Body of pancreas (tissue), 4 donors: Measurements from ENCODE around the gene ST6GALNAC3. TPM values are rescaled to one million over a fixed set of nuclear protein-coding genes. Genes with fewer than 3 reads are reported as not detected.

Experiments used
- ATAC-seq: fragments of 150-250 bp; one replicate; pipeline ENCODE4 v1.9.1; 2016
- DNase-seq, 4 donors: peaks; one replicate each; pipeline ENCODE4 v3.0.0-alpha.2; 2019
- H3K27ac ChIP-seq, 4 donors: fragments of 200-600 bp; sonication (generic); 1 replicate in 3 of 4; 2 replicates in 1 of 4; pipeline versions ENCODE4 v1.5.1 to v1.6.1; 2016 to 2019; ENCODE audit warnings: mild to moderate bottlenecking in 1 of 4, mixed read lengths in 1 of 4, moderate library complexity in 1 of 4
- H3K27me3 ChIP-seq, 2 donors: fragments of 200-600 bp; sonication (generic); one replicate each; pipeline ENCODE4 v1.6.0; 2016; ENCODE audit warnings: mild to moderate bottlenecking in 1 of 2
- H3K36me3 ChIP-seq, 2 donors: fragments of 200-600 bp; sonication (generic); replicated peaks in 1 of 2; 2 replicates each; pipeline ENCODE4 v1.5.1; 2016; ENCODE audit warnings: low read depth in 2 of 2; ENCODE audit not compliant: insufficient read depth in 1 of 2
- H3K4me1 ChIP-seq: fragments of 200-600 bp; sonication (generic); one replicate; pipeline ENCODE4 v1.6.0; 2016
- H3K4me3 ChIP-seq, 2 donors: fragments of 200-600 bp; sonication (generic); 1 replicate in 1 of 2; 2 replicates in 1 of 2; pipeline ENCODE4 v1.5.1; 2016 to 2019
- H3K9me3 ChIP-seq, 3 donors: fragments of 200-600 bp; sonication (generic); 1 replicate in 2 of 3; 2 replicates in 1 of 3; pipeline ENCODE4 v1.5.1; 2016
- POLR2A ChIP-seq, 3 donors: fragments of 450-650 bp; IDR thresholded peaks; one replicate each; pipeline ENCODE4 v1.6.1; 2016; ENCODE audit warnings: antibody characterized with exemption in 3 of 3, mild to moderate bottlenecking in 2 of 3
- WGBS, 2 donors: methylation state at CpG; one replicate each; pipeline ENCODE4 v1.1.5; 2017; 5-methylcytosine and 5-hydroxymethylcytosine counted together
- intact Hi-C: fragments of 100-400 bp; cut with DNase I; formaldehyde crosslinking; loops from one replicate; pipeline ENCODE4 v1.15.1; 2023
- total RNA-seq, 2 donors: library from RNA; depleted of rRNA; stranded (reverse); fragments of >200 nt; gene quantifications; one replicate each; pipeline ENCODE4 v1.1.0, GENCODE V29; 2016
- TF ChIP-seq, protein P1 (sequence below), 7 experiments: fragments of 450-650 bp in 4 of 7; fragments of 200-600 bp in 3 of 7; sonication (generic) in 3 of 7; IDR thresholded peaks; one replicate each; pipeline ENCODE4 v1.5.1; 2016 to 2019; ENCODE audit warnings: antibody characterized with exemption in 7 of 7

ST6GALNAC3 gene
- total RNA-seq, 2 donors from 2014 or later: 1.3 to 2.3 TPM

DNA sequence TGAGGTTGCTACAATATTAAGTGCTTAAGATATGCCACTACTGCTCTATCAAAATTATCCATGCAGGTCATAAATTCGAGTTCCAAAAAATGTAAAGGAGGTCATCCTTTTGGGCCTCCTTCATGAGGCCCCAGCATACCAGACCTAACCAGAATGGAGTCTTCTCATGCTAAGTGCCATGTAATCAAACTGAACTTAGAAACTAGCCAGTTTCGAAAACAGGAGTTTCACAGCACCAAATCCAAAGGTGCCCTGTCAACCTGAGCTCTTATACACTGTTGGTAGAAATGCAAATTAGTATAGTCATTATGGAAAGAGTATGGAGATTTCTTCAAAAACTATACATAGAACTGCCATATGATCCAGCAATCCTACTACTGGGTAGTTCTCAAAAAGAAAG, 320.5 kb downstream of the ST6GALNAC3 start:
- intact Hi-C loops: no loop called here
- Histone ChIP-seq H3K4me3 (no peak overlapping the region), H3K27me3 (no peaks in the 10 kb centered on the region), H3K27ac (no peak overlapping the region), H3K36me3 (no peaks in the 10 kb centered on the region), H3K9me3 (no peaks in the 10 kb centered on the region), H3K4me1 (no peaks in the 10 kb centered on the region)
- no peak for DNase-seq
- no peak for TF ChIP-seq POLR2A (IDR thresholded peaks at IDR 0.05)
- TF ChIP-seq, protein P1, sequence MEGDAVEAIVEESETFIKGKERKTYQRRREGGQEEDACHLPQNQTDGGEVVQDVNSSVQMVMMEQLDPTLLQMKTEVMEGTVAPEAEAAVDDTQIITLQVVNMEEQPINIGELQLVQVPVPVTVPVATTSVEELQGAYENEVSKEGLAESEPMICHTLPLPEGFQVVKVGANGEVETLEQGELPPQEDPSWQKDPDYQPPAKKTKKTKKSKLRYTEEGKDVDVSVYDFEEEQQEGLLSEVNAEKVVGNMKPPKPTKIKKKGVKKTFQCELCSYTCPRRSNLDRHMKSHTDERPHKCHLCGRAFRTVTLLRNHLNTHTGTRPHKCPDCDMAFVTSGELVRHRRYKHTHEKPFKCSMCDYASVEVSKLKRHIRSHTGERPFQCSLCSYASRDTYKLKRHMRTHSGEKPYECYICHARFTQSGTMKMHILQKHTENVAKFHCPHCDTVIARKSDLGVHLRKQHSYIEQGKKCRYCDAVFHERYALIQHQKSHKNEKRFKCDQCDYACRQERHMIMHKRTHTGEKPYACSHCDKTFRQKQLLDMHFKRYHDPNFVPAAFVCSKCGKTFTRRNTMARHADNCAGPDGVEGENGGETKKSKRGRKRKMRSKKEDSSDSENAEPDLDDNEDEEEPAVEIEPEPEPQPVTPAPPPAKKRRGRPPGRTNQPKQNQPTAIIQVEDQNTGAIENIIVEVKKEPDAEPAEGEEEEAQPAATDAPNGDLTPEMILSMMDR (IDR thresholded peaks at IDR 0.05): no peak
- ATAC-seq: no peak
- WGBS, 2 donors: 60 to 65% methylated on average over 2 of the region's 2 CpGs

DNA sequence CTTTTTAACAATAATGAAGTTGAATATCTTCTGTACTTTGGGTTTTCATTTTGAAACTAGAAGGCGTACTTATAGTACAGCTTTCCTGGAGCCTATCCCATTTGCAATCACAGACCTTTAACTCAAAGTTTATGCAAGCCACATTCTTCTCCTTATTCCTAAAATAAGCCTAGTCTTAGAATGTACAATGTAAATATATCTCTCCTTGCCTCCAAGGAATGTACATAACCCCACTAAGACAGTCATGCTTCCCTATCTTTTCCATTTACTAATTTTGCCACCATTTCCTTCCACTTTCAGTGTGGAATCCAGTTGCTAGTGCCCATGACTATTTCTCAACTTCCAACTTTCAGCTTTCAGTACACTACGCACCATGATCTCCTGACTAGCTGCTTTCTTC, 327.6 kb downstream of the ST6GALNAC3 start:
- H3K27ac ChIP-seq: no peak overlapping the region
- H3K4me1 ChIP-seq: no peaks in the 10 kb centered on the region
- H3K9me3 ChIP-seq: no peaks in the 10 kb centered on the region
- TF ChIP-seq, protein P1 (IDR thresholded peaks at IDR 0.05): no peak
- no peak for TF ChIP-seq POLR2A (IDR thresholded peaks at IDR 0.05)
- H3K4me3 ChIP-seq: no peak overlapping the region
- no peak for ATAC-seq
- DNase-seq: no peak
- H3K36me3 ChIP-seq: no peaks in the 10 kb centered on the region
- 90% methylated on average over 2 of the region's 2 CpGs for WGBS, 2 donors
- no peaks in the 10 kb centered on the region for H3K27me3 ChIP-seq
- intact Hi-C loops: no loop called here

DNA sequence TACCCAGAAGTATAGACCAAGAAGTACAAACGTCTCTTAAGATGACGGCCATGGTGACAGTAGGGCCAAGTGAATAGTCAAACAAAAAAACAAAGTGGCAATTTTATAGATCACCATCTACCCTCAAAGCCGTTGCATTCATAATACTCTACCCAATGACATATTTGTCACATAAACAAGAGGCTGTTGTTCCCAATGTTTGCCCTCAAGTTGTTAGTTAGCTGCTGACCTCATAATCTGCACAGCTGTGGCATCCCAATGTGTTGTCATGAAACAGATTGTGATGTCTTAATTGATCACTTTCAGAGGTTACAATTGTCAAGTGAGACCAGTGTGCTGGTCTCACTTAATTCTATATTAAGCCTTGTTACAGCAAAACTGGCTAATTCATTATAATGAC, 333.8 kb downstream of the ST6GALNAC3 start:
- Histone ChIP-seq H3K27ac (no peak overlapping the region), H3K4me1 (no peaks in the 10 kb centered on the region), H3K27me3 (no peaks in the 10 kb centered on the region), H3K36me3 (no peaks in the 10 kb centered on the region), H3K4me3 (no peak overlapping the region), H3K9me3 (no peaks in the 10 kb centered on the region)
- no peak for TF ChIP-seq POLR2A (IDR thresholded peaks at IDR 0.05)
- 63 to 70% methylated on average over 3 of the region's 3 CpGs for WGBS, 2 donors
- DNase-seq: no peak
- intact Hi-C loops: no loop called here
- ATAC-seq: no peak

DNA sequence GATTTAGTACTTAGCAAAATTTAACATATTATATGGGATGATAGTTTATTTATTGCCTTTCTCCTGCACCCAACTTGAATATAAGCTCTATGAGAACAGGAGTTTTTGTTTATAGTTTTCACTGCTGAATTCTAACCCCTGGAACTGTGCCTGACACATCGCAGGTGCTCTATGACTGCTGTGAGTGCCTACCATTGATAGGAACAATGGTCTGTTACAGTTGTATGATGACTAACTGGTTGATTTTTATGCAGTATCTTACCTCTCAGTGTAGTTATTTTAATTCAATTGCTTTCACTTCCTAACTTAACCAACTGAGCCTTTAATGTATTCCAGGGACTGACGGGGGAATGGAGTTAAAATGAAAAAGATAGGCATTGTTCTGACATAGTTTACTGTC, 336.0 kb downstream of the ST6GALNAC3 start:
- WGBS, 2 donors: 54 to 89% methylated on average over 2 of the region's 2 CpGs
- ATAC-seq: no peak
- intact Hi-C loops: no loop called here
- Histone ChIP-seq H3K9me3 (no peaks in the 10 kb centered on the region), H3K4me3 (no peak overlapping the region), H3K4me1 (no peaks in the 10 kb centered on the region), H3K36me3 (no peaks in the 10 kb centered on the region), H3K27me3 (no peaks in the 10 kb centered on the region), H3K27ac (no peak overlapping the region)
- TF ChIP-seq, protein P1 (IDR thresholded peaks at IDR 0.05): no peak
- TF ChIP-seq POLR2A (IDR thresholded peaks at IDR 0.05): no peak
- DNase-seq: no peak

DNA sequence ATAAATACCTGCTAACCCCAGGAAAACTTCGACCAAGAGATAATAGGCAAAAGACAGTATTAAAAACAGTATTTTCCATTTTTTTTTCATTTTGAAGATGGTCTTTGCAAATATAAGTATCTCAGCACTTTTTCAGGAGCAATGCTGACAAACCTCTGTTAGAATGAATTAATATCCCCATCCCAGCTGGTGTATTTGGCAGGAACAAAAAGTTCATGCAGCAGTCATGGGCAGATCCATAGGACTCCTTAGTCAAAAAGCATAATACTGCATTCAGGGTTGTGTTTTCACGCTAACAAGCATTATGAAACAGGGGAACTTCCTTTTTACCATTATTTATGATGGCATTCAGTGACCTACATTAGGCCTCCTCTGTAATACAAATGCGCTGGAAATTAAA, 344.0 kb downstream of the ST6GALNAC3 start:
- H3K27me3 ChIP-seq: no peaks in the 10 kb centered on the region
- WGBS, 2 donors: 75 to 81% methylated on average over 3 of the region's 3 CpGs
- TF ChIP-seq, protein P1 (IDR thresholded peaks at IDR 0.05): no peak
- TF ChIP-seq POLR2A (IDR thresholded peaks at IDR 0.05): no peak
- no peak for DNase-seq
- H3K9me3 ChIP-seq: no peaks in the 10 kb centered on the region
- intact Hi-C loops: no loop called here
- no peaks in the 10 kb centered on the region for H3K4me1 ChIP-seq
- ATAC-seq: no peak
- H3K4me3 ChIP-seq: no peak overlapping the region
- no peaks in the 10 kb centered on the region for H3K36me3 ChIP-seq
- no peak overlapping the region for H3K27ac ChIP-seq
